A204.1 (cell line): Measurements from ENCODE around the gene NT5DC3.

Experiments used
- FAIRE-seq: peaks from 2 replicates; lab custom pipeline; 2012; peaks lifted over from hg19 to GRCh38; lab: Jason Lieb, UNC

NT5DC3 gene

GRCh38 chr12:103840876-103841689 is at the start of gene NT5DC3:
Gene NT5DC3 (minus strand): TSS chr12:103841234. CDS start chr12:103841156, 78 bp downstream.
- FAIRE-seq, result no peak

GRCh38 chr12:103887738-103888137 is 46.7 kb upstream of the NT5DC3 start:
- no peak for FAIRE-seq

- FAIRE-seq, result no peak
Observed at GRCh38 chr12:103886195-103886797, 45.3 kb upstream of the NT5DC3 start.

GRCh38 chr12:103884316-103884715 is 43.3 kb upstream of the NT5DC3 start:
- peak; percentile 14 for FAIRE-seq

GRCh38 chr12:103883908-103884307 is 42.9 kb upstream of the NT5DC3 start:
- no peak for FAIRE-seq

GRCh38 chr12:103882861-103883596 is 42.0 kb upstream of the NT5DC3 start:
- no peak for FAIRE-seq

- no peak for FAIRE-seq
Observed at GRCh38 chr12:103881261-103881660, 40.2 kb upstream of the NT5DC3 start.

- FAIRE-seq, result no peak
Observed at GRCh38 chr12:103880299-103881142, 39.5 kb upstream of the NT5DC3 start.

GRCh38 chr12:103879878-103880277 is 38.8 kb upstream of the NT5DC3 start:
- FAIRE-seq, result no peak

GRCh38 chr12:103879048-103879692 is 38.1 kb upstream of the NT5DC3 start:
- FAIRE-seq, result no peak

GRCh38 chr12:103877934-103878510 is 37.0 kb upstream of the NT5DC3 start:
- peak; percentile 32 for FAIRE-seq

GRCh38 chr12:103877288-103877687 is 36.3 kb upstream of the NT5DC3 start:
- no peak for FAIRE-seq

- no peak for FAIRE-seq
Observed at GRCh38 chr12:103875666-103876065, 34.6 kb upstream of the NT5DC3 start.

GRCh38 chr12:103868215-103868614 is 27.2 kb upstream of the NT5DC3 start:
- no peak for FAIRE-seq

- no peak for FAIRE-seq
Observed at GRCh38 chr12:103865151-103865730, 24.2 kb upstream of the NT5DC3 start.

- FAIRE-seq, result no peak
Observed at GRCh38 chr12:103864710-103865109, 23.7 kb upstream of the NT5DC3 start.

GRCh38 chr12:103858953-103859601 is 18.0 kb upstream of the NT5DC3 start:
- FAIRE-seq, result peak; percentile 88

- FAIRE-seq, result no peak
Observed at GRCh38 chr12:103858335-103858734, 17.3 kb upstream of the NT5DC3 start.

GRCh38 chr12:103857164-103857563 is 16.1 kb upstream of the NT5DC3 start:
- FAIRE-seq, result no peak

GRCh38 chr12:103855896-103856657 is 15.0 kb upstream of the NT5DC3 start:
- no peak for FAIRE-seq
